Measurements from ENCODE around the gene ATP2A1.

ATP2A1 gene

GRCh38 chr16:28910086-28911031 lies 32.1 kb downstream of the ATP2A1 start:
- WGBS, 2 experiments (ENCODE audit: insufficient coverage in 2 of 2) = 93 to 97% methylated on average over 15 to 16 of the region's 19 CpGs

GRCh38 chr16:28912558-28912957 lies 34.3 kb downstream of the ATP2A1 start:
- H3K4me3 ChIP-seq (ENCODE audit: extremely low read depth, insufficient read depth, low read length, poor library complexity, severe bottlenecking) = no peak overlapping the region
- no peak overlapping the region for H3K27ac ChIP-seq (ENCODE audit: low read depth, low read length, severe bottlenecking)
- no peaks in the 10 kb centered on the region for H3K9me3 ChIP-seq (ENCODE audit: control insufficient read depth, low read length)
- WGBS, 2 experiments (ENCODE audit: insufficient coverage in 2 of 2) = 89 to 96% methylated on average over 12 of the region's 12 CpGs
- no peaks in the 10 kb centered on the region for H3K4me1 ChIP-seq (ENCODE audit: control insufficient read depth, insufficient read depth, low read length, poor library complexity, severe bottlenecking)
- H3K36me3 ChIP-seq (ENCODE audit: control insufficient read depth, insufficient read depth, low read length) = peaks cover 35% of the 10 kb centered on the region

More at GRCh38 chr16:28910086-28911031, 32.1 kb downstream of the ATP2A1 start:
- no peak overlapping the region for H3K4me3 ChIP-seq (ENCODE audit: extremely low read depth, insufficient read depth, low read length, poor library complexity, severe bottlenecking)
- H3K27ac ChIP-seq (ENCODE audit: low read depth, low read length, severe bottlenecking) = no peak overlapping the region
- no peaks in the 10 kb centered on the region for H3K9me3 ChIP-seq (ENCODE audit: control insufficient read depth, low read length)
- H3K36me3 ChIP-seq (ENCODE audit: control insufficient read depth, insufficient read depth, low read length) = peaks cover 21% of the 10 kb centered on the region
- H3K4me1 ChIP-seq (ENCODE audit: control insufficient read depth, insufficient read depth, low read length, poor library complexity, severe bottlenecking) = no peaks in the 10 kb centered on the region

DNA sequence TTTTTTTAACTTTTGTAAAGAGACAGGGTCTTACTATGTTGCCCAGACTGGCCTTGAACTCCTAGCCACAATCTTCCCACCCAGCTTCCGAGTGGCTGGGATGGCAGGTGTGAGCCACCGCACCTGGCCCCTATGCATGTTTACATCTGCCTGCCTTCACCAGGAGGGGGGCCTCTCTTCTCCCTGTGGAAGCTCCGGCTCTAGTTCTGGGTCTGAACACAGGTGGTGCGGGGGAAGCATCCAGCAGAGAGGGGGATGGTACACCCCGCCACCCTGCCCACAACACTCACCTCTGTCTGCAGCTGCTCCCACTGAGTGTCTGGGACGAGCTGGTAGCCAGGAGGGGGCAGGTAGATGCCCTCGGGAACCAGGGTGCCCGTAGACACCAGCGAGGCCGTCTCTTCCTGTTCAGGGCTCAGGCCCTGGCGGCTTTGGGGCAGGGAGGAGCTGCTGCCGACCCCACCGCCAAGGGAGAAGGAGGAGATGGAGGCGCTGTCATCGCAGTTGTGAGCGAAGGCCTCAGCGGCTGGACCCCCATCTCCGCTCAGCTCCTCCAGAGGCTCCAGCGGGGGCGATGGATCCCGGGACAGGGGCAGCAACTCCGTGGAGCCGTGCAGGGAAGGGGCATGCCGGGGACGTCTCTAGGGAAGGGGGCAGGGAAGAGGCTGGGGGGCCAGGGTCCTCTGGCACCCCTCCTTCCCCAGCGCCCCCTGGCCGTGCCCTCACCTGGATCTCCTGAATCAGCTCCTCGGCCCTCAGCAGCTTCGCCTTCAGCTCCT lies 35.8 kb downstream of the ATP2A1 start:
- Histone ChIP-seq H3K36me3 (ENCODE audit: control insufficient read depth, insufficient read depth, low read length) (peaks cover 40% of the 10 kb centered on the region), H3K9me3 (ENCODE audit: control insufficient read depth, low read length) (no peaks in the 10 kb centered on the region), H3K4me1 (ENCODE audit: control insufficient read depth, insufficient read depth, low read length, poor library complexity, severe bottlenecking) (no peaks in the 10 kb centered on the region), H3K4me3 (ENCODE audit: extremely low read depth, insufficient read depth, low read length, poor library complexity, severe bottlenecking) (no peak overlapping the region), H3K27ac (ENCODE audit: low read depth, low read length, severe bottlenecking) (no peak overlapping the region)
- 95 to 98% methylated on average over 18 to 26 of the region's 29 CpGs for WGBS, 2 experiments (ENCODE audit: insufficient coverage in 2 of 2)

DNA sequence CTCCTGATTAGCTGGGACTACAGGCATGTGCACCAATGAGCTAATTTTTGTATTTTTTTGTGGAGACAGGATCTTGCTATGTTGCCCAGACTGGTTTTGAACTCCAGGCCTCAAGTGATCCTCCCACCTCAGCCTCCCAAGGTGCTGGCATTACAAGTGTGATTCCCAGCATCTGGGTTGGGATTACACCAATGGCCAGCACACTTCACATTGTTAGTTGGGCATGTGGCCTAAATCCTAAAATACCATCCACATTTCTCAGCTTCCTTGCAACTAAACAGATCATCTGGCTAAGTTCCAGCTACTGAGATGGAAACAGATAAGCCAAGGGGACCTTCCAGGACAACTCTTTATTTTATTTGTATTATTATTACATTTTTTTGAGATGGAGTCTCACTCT lies 36.9 kb downstream of the ATP2A1 start:
- H3K4me1 ChIP-seq (ENCODE audit: control insufficient read depth, insufficient read depth, low read length, poor library complexity, severe bottlenecking) = no peaks in the 10 kb centered on the region
- peaks cover 42% of the 10 kb centered on the region for H3K36me3 ChIP-seq (ENCODE audit: control insufficient read depth, insufficient read depth, low read length)
- H3K9me3 ChIP-seq (ENCODE audit: control insufficient read depth, low read length) = no peaks in the 10 kb centered on the region
- no peak overlapping the region for H3K27ac ChIP-seq (ENCODE audit: low read depth, low read length, severe bottlenecking)
- H3K4me3 ChIP-seq (ENCODE audit: extremely low read depth, insufficient read depth, low read length, poor library complexity, severe bottlenecking) = no peak overlapping the region

GRCh38 chr16:28917095-28917494 lies 38.8 kb downstream of the ATP2A1 start:
- no peaks in the 10 kb centered on the region for H3K9me3 ChIP-seq (ENCODE audit: control insufficient read depth, low read length)
- peaks cover 40% of the 10 kb centered on the region for H3K36me3 ChIP-seq (ENCODE audit: control insufficient read depth, insufficient read depth, low read length)
- H3K27ac ChIP-seq (ENCODE audit: low read depth, low read length, severe bottlenecking) = no peak overlapping the region
- 91 to 97% methylated on average over 6 to 7 of the region's 7 CpGs for WGBS, 2 experiments (ENCODE audit: insufficient coverage in 2 of 2)
- H3K4me1 ChIP-seq (ENCODE audit: control insufficient read depth, insufficient read depth, low read length, poor library complexity, severe bottlenecking) = no peaks in the 10 kb centered on the region
- no peak overlapping the region for H3K4me3 ChIP-seq (ENCODE audit: extremely low read depth, insufficient read depth, low read length, poor library complexity, severe bottlenecking)

DNA sequence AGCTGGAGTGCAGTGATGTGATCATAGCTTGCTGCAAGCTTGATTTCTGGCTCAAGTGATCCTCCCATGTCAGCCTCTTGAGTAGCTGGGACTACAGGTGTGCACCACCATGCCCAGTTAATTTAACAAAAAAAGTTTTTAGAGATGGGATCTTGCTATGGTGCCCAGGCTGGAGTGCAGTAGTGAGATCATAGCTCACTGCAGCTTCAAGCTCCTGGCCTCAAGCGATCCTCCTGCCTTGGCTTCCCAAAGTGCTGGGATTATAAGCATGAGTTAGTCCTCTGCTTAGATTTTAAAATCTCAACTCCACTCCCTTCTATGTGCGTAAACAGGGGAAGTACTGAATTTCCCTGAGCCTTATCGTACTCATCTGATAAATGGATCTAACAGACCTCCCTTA lies 40.4 kb downstream of the ATP2A1 start:
- Histone ChIP-seq H3K36me3 (ENCODE audit: control insufficient read depth, insufficient read depth, low read length) (peaks cover 40% of the 10 kb centered on the region), H3K27ac (ENCODE audit: low read depth, low read length, severe bottlenecking) (no peak overlapping the region), H3K9me3 (ENCODE audit: control insufficient read depth, low read length) (no peaks in the 10 kb centered on the region), H3K4me1 (ENCODE audit: control insufficient read depth, insufficient read depth, low read length, poor library complexity, severe bottlenecking) (no peaks in the 10 kb centered on the region), H3K4me3 (ENCODE audit: extremely low read depth, insufficient read depth, low read length, poor library complexity, severe bottlenecking) (no peak overlapping the region)
- 90 to 97% methylated on average over 3 of the region's 3 CpGs for WGBS, 2 experiments (ENCODE audit: insufficient coverage in 2 of 2)

DNA sequence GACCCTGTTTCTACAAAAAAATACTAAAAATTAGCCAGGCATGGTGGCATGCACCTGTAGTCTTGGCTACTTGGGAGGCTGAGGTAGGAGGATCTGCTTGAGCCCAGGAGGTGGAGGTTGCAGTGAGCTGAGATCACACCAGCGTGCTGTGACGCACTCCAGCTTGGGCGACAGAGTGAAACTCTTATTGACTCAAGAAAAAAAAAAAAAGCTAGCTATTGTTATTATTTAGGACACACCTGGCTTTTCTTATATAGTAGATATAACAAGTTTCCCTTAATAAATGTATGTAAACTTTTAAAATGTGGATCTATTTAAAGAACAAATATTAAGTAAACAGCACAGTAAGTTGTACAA lies 44.9 kb downstream of the ATP2A1 start:
- Histone ChIP-seq H3K36me3 (ENCODE audit: control insufficient read depth, insufficient read depth, low read length) (peaks cover 11% of the 10 kb centered on the region), H3K27ac (ENCODE audit: low read depth, low read length, severe bottlenecking) (no peak overlapping the region), H3K4me1 (ENCODE audit: control insufficient read depth, insufficient read depth, low read length, poor library complexity, severe bottlenecking) (no peaks in the 10 kb centered on the region), H3K4me3 (ENCODE audit: extremely low read depth, insufficient read depth, low read length, poor library complexity, severe bottlenecking) (no peak overlapping the region), H3K9me3 (ENCODE audit: control insufficient read depth, low read length) (no peaks in the 10 kb centered on the region)
- WGBS, 2 experiments (ENCODE audit: insufficient coverage in 2 of 2) = no CpG with 5 or more reads among the region's 3 CpGs

DNA sequence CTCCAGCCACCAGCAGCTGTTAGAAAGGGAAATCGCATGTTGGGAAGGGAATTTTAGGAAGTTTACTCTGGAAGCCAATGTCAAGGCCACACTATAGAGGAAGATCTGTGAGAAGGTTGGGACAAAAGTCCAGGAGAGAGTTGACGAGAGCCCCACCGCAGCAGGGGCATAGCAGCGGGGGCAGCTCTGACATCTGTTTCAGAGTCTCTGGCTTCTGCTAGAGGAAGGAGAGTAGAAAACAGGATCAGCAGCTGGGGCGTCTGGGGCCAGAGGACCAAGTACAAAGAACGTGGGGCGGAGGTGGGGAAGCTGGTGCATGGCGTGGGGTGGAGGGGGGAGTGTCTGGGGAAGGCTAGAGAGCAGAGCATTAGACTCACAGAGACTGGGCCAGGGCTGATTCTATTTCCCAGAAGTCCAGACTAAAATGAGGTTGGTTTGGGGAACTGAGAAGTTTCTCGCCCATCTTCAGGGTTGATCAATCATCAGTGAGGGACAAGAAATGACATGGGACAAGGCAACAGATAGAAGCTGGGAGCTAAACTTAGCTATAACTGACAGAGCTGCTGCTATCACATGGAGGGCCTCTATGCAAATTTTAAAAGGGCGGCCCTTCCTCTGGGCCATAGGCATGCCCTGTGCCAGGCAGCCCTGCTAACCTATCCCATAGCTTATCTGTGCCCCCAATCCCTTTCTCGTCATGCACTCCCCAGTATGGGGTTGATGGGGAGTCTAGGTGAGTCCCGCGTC lies 45.5 kb downstream of the ATP2A1 start:
- peak overlapping the region; percentile 75 for H3K4me3 ChIP-seq (ENCODE audit: extremely low read depth, insufficient read depth, low read length, poor library complexity, severe bottlenecking)
- no peaks in the 10 kb centered on the region for H3K9me3 ChIP-seq (ENCODE audit: control insufficient read depth, low read length)
- no peak overlapping the region for H3K27ac ChIP-seq (ENCODE audit: low read depth, low read length, severe bottlenecking)
- WGBS, 2 experiments (ENCODE audit: insufficient coverage in 2 of 2) = 82 to 90% methylated on average over 12 of the region's 13 CpGs
- peaks cover 7% of the 10 kb centered on the region for H3K36me3 ChIP-seq (ENCODE audit: control insufficient read depth, insufficient read depth, low read length)
- H3K4me1 ChIP-seq (ENCODE audit: control insufficient read depth, insufficient read depth, low read length, poor library complexity, severe bottlenecking) = no peaks in the 10 kb centered on the region

DNA sequence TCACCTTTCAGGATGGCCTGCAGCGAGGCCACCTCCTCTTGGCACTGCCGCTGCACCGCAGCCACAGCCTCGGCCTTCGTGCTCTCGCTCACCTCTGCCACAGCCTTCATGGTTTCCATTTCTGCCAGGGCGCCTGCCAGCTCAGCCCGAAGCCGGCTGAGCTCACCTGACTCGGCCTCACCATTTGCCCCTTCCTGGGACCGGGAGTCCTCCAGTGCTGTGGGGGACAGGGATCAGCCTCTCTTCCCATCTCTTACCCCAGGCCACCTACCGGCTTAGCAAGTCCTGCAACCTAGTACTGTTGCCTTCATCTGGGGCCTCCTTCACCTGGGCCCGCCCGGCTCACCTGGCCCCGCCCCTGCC lies 46.1 kb downstream of the ATP2A1 start:
- 51 to 56% methylated on average over 13 to 15 of the region's 15 CpGs for whole genome bisulfite sequencing, 2 experiments (ENCODE audit: insufficient coverage in 2 of 2)
- no peak overlapping the region for H3K27ac ChIP-seq (ENCODE audit: low read depth, low read length, severe bottlenecking)

GRCh38 chr16:28924762-28925385 lies 46.6 kb downstream of the ATP2A1 start, which contains the start of gene RABEP2:
TSS of gene RABEP2 (minus strand) at chr16:28925238. CDS start at chr16:28925163, 75 bp downstream.
- 0% methylated on average over 47 to 48 of the region's 66 CpGs for whole genome bisulfite sequencing, 2 experiments (ENCODE audit: insufficient coverage in 2 of 2)
- H3K4me1 ChIP-seq (ENCODE audit: control insufficient read depth, insufficient read depth, low read length, poor library complexity, severe bottlenecking) = no peaks in the 10 kb centered on the region
- H3K4me3 ChIP-seq (ENCODE audit: extremely low read depth, insufficient read depth, low read length, poor library complexity, severe bottlenecking) = peak within 1 kb of the TSS; percentile 75
- H3K36me3 ChIP-seq (ENCODE audit: control insufficient read depth, insufficient read depth, low read length) = peaks cover 4% of the 10 kb centered on the region
- H3K27ac ChIP-seq (ENCODE audit: low read depth, low read length, severe bottlenecking) = peak within 1 kb of the TSS; percentile 96
- no peaks in the 10 kb centered on the region for H3K9me3 ChIP-seq (ENCODE audit: control insufficient read depth, low read length)

More for the DNA sequence above, 46.1 kb downstream of the ATP2A1 start:
- no peaks in the 10 kb centered on the region for H3K4me1 ChIP-seq (ENCODE audit: control insufficient read depth, insufficient read depth, low read length, poor library complexity, severe bottlenecking)
- H3K4me3 ChIP-seq (ENCODE audit: extremely low read depth, insufficient read depth, low read length, poor library complexity, severe bottlenecking) = peak overlapping the region; percentile 75
- no peaks in the 10 kb centered on the region for H3K9me3 ChIP-seq (ENCODE audit: control insufficient read depth, low read length)
- peaks cover 5% of the 10 kb centered on the region for H3K36me3 ChIP-seq (ENCODE audit: control insufficient read depth, insufficient read depth, low read length)

All from mesodermal cell (in vitro differentiated cells).